Cortex of kidney (tissue), 1 donor: ENCODE results near the gene NOX1.

Experiments
- DNase-seq: peaks from one replicate; lab custom pipeline; 2025; lab: John Stamatoyannopoulos, UW

The NOX1 gene

GRCh38 chrX:100874325-100874724, at the start of gene NOX1:
TSS of gene NOX1 (minus strand) at chrX:100874359. CDS start at chrX:100874139, 220 bp downstream.
- no peak for DNase-seq

GRCh38 chrX:100915562-100915961, 41.4 kb upstream of the NOX1 start:
- DNase-seq, result no peak

GRCh38 chrX:100913111-100913510, 39.0 kb upstream of the NOX1 start:
- DNase-seq, result no peak

GRCh38 chrX:100911731-100912130, 37.6 kb upstream of the NOX1 start:
- no peak for DNase-seq

- DNase-seq, result no peak
Observed at GRCh38 chrX:100905620-100906019, 31.5 kb upstream of the NOX1 start.

- no peak for DNase-seq
Observed at GRCh38 chrX:100904433-100904832, 30.3 kb upstream of the NOX1 start.

- no peak for DNase-seq
Observed at GRCh38 chrX:100895365-100896075, 21.4 kb upstream of the NOX1 start.

GRCh38 chrX:100883654-100884053, 9.5 kb upstream of the NOX1 start:
- no peak for DNase-seq

GRCh38 chrX:100880368-100880767, 6.2 kb upstream of the NOX1 start:
- DNase-seq, result no peak

- no peak for DNase-seq
Observed at GRCh38 chrX:100871594-100872560, 2.3 kb downstream of the NOX1 start.

- no peak for DNase-seq
Observed at GRCh38 chrX:100870527-100870926, 3.6 kb downstream of the NOX1 start.

GRCh38 chrX:100868273-100868672, 5.9 kb downstream of the NOX1 start:
- no peak for DNase-seq

GRCh38 chrX:100864657-100865391, 9.3 kb downstream of the NOX1 start:
- DNase-seq, result no peak

GRCh38 chrX:100863326-100863864, 10.8 kb downstream of the NOX1 start:
- DNase-seq, result no peak

- DNase-seq, result no peak
Observed at GRCh38 chrX:100852810-100853209, 21.3 kb downstream of the NOX1 start.

GRCh38 chrX:100850317-100850716, 23.8 kb downstream of the NOX1 start:
- DNase-seq, result no peak

GRCh38 chrX:100831219-100831946, 42.8 kb downstream of the NOX1 start:
- no peak for DNase-seq

- DNase-seq, result no peak
Observed at GRCh38 chrX:100830547-100830946, 43.6 kb downstream of the NOX1 start.

GRCh38 chrX:100830143-100830542, 44.0 kb downstream of the NOX1 start:
- no peak for DNase-seq

GRCh38 chrX:100829730-100830129, 44.4 kb downstream of the NOX1 start:
- no peak for DNase-seq
